GM19395 (cell line): ENCODE results near the gene RRP15.

Source experiments
- ATAC-seq: cut with Tn5 transposase; IDR thresholded peaks from one replicate; pipeline ENCODE4 v1.9.1; 2021; ENCODE audit warnings: mild to moderate bottlenecking, moderate library complexity; ENCODE audit not compliant: unreplicated experiment

Gene RRP15

DNA sequence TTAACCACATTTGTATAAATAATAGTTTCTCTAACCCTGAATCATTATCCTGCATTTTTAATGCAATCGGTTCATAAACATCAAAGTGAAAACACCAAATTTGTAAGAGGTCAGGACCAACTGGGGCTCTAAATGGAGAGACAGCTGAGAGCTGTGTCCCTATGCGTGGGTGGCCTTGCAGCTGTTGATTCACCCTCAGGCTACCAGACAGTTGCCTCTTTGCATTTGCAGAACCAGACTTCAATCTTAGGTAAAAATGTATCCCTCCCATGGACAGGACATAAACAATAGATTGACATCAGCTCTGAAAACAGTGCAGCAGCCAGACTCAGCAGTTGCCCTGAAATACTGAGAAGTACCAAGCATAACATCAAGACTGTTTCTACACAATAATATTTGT, 51.2 kb downstream of the RRP15 start:
- ATAC-seq: no peak

DNA sequence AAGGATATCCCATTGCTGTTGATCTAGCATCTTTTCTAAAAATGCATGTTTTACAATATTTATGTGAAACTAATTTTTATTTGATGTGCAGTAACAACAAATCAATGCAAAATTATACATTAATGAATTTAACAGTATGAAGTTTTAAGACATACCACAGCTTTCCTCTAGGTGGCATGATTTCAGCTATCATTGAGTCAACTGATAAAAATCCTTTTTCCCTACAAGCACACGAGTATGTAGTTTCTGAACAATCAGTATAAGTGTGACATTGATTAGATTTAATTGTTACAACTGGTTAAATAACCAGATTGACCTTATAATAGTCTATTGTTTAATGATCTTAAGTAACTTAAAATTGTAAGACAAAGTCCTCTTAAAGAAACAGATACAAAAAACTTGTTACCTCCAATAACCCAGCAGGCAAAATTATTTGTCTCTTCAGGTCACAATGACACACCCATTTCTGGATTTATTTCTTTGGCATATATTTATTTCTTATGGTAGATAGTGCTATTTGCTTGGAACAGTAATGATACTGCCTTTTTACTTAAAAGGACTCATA, 54.3 kb downstream of the RRP15 start:
- peak; percentile 69 for ATAC-seq

DNA sequence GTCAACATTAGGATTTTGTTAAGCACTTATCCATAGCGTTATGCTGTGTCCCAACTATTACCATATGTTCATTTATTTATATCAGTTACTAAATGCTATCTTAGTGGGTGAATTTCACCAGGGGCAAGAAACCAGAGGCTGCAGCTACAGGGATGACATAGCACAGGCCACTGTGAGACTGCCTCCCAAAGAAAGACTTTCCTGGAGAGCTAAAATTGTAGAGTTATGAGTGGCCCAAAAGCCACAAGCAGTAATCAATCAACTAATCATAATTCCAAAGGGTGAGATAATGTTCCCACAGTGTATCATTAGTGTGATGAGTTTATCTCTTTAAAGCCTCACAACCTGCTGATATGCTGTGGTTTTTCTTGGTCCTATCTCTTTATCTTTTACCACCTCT, 56.2 kb downstream of the RRP15 start:
- no peak for ATAC-seq

DNA sequence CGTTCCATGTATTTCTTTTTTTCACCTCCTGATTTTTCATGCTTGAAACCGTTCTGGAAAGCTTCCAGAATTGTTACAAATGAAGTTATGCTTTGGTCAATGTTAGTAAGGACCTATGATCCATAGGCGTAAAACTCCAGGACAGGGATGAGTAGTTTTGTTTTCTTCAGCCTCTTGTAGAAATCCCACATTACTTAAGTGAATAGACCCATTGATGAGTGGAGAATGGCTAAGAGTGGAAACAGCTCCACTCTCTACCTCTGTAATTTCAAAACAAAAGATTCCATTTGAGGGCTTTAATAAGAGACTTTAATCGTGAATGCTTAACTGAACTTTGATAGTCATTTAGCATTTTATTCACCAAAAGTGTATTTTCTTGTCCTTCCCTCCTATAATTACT, 57.0 kb downstream of the RRP15 start:
- no peak for ATAC-seq

DNA sequence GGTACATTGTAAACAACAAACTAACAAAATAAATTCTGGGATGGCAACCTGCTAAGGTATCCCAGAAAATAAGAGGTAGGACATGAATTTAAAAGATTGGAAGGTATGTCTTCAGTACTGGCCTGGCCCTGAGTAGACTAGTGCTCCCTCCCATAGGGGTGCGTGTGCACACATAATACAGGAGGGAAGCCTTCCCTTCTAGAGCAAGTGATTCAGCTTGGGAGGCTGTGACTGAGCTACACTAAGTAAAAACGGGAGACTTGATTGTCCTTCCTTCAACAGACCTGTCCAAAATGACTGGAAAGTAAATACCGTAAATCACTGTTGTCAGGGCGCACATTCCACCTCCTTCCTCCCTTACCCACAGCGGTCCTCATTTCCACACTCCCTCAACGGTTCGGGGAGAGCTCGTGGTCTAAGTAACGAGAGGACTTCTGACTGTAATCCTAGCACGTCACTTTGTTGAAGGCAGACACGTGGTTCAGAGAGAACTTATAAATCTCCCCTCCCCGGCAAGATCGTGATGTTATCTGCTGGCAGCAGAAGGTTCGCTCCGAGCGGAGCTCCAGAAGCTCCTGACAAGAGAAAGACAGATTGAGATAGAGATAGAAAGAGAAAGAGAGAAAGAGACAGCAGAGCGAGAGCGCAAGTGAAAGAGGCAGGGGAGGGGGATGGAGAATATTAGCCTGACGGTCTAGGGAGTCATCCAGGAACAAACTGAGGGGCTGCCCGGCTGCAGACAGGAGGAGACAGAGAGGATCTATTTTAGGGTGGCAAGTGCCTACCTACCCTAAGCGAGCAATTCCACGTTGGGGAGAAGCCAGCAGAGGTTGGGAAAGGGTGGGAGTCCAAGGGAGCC, 60.0 kb downstream of the RRP15 start, which contains the start of gene TGFB2:
Gene TGFB2 (plus strand): TSS at position 523 of the 859 bp plus-strand sequence. CDS start 1,366 bp downstream, outside the sequence.
- ATAC-seq: peak; percentile 54

DNA sequence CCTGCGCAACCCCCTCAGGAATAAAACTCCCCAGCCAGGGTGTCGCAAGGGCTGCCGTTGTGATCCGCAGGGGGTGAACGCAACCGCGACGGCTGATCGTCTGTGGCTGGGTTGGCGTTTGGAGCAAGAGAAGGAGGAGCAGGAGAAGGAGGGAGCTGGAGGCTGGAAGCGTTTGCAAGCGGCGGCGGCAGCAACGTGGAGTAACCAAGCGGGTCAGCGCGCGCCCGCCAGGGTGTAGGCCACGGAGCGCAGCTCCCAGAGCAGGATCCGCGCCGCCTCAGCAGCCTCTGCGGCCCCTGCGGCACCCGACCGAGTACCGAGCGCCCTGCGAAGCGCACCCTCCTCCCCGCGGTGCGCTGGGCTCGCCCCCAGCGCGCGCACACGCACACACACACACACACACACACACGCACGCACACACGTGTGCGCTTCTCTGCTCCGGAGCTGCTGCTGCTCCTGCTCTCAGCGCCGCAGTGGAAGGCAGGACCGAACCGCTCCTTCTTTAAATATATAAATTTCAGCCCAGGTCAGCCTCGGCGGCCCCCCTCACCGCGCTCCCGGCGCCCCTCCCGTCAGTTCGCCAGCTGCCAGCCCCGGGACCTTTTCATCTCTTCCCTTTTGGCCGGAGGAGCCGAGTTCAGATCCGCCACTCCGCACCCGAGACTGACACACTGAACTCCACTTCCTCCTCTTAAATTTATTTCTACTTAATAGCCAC, 60.7 kb downstream of the RRP15 start:
- ATAC-seq: peak; percentile 56

DNA sequence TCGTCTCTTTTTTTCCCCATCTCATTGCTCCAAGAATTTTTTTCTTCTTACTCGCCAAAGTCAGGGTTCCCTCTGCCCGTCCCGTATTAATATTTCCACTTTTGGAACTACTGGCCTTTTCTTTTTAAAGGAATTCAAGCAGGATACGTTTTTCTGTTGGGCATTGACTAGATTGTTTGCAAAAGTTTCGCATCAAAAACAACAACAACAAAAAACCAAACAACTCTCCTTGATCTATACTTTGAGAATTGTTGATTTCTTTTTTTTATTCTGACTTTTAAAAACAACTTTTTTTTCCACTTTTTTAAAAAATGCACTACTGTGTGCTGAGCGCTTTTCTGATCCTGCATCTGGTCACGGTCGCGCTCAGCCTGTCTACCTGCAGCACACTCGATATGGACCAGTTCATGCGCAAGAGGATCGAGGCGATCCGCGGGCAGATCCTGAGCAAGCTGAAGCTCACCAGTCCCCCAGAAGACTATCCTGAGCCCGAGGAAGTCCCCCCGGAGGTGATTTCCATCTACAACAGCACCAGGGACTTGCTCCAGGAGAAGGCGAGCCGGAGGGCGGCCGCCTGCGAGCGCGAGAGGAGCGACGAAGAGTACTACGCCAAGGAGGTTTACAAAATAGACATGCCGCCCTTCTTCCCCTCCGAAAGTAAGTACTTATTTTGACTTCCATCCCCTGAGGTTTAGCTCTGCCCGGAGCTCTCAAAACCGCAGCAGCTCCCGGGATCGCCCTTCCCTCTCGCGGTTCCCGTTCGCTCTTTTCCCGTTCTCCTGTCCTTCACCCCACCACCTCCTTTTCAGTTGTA, 61.5 kb downstream of the RRP15 start:
- ATAC-seq: no peak

DNA sequence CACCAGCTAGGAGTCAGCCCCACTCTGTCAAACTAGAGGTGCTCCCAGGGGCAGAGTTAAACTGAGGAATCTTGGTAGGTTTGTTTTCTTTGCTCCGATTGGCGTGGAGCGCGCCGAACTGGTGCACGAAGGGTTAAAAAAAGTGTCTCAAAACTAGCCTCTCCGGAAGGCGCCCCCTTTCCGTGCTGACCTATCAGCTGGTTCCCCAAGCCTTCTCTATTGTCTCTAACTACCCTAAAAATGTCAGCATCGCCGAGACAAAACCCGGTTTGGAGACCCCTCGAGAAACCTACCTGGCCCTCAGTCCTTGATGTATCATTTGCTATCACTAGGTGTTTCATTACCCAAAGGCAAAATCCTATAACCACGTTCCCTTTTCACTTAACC, 62.2 kb downstream of the RRP15 start:
- ATAC-seq: no peak

DNA sequence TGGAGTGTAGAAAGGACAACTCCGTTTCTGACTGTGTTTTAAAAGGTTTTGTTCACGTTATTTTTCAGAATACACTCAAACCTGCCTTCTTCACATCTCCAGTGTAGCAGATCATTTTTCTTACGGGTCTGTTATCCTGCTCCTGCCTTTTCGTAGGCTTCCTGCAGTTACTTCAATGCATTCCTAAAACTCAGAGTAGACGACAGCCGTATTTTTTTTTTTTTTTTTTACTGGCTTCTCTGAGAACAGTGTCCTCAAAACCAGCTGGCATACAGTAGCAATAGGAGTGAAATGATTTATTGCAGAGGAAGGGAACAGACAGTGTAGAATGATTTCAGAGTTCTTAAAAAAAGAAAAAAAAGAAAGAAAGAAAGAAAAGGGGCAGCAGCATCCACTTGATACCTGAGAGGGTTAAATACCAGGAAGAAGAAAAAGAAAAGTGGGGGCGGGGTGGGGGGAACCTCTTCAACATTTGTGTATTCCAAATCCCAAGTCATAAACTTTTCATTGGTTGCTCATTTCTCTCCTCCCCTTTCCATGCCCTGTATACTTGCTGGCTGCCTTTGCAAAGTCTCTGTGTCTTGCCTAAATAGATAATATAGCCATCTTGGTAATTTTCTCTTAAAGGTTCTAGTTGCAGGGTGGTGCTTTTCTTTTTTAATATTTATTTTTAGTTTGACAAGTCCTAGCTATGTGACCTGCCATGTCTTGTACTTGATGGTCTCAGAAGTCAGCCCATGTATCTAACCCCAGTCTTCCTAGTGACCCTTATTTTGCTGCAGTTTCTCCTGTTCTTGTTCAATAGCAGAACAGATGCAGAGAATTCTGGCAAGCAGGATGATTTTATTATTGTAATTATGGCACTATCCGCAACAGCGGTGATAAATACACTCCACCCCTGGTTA, 62.9 kb downstream of the RRP15 start:
- ATAC-seq: no peak

DNA sequence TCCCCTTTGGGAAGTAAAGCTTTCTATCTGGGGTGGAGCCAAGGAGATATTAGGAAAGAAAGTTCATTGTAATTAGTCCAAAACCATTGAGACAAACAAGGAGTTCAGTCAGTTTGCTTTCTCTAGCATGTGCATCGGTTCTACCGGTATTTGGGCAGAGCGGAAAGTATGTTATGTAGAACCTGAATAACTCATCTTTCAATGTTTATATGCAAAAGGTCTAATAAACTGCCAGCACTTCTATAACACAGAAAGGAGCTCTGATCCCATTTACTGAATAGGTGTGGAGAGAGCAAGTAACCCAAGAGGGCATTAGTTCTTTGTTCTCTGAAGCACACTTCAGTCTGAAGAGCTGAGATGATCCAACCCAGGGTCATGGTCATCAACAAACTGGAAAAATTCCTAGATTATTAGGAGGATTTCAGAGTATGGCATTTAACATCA, 63.6 kb downstream of the RRP15 start:
- ATAC-seq: no peak

DNA sequence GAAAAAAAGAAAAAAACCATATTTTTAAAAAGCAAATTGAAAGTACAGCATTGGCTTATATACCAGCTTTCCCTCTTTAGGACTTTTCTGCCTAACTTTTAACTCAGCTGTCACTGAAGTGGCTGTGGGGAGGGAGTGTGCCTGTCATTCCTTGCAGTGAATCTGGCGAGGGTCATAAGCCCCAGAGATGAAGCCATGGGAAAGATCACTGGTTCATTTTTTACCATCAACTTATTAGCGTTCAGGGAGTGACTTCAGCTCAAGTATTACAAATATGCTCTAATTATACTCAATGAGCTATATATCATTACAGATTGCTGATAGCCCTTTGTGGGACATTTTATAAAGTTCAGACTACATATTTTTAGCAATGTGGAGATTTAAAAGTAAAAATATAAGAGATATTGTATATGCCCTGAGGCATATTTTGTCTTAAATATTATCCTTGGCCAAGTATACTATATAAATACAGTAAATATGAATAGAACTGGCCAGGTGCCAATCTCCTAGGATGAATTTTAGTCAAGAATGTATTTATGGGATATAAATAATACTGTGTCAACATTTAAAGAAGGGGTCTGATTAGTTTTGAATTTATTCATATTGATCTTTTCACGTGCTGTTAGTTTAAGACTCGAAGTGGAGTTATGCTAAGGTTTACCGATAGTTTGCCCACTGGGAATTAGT, 64.4 kb downstream of the RRP15 start:
- no peak for ATAC-seq

DNA sequence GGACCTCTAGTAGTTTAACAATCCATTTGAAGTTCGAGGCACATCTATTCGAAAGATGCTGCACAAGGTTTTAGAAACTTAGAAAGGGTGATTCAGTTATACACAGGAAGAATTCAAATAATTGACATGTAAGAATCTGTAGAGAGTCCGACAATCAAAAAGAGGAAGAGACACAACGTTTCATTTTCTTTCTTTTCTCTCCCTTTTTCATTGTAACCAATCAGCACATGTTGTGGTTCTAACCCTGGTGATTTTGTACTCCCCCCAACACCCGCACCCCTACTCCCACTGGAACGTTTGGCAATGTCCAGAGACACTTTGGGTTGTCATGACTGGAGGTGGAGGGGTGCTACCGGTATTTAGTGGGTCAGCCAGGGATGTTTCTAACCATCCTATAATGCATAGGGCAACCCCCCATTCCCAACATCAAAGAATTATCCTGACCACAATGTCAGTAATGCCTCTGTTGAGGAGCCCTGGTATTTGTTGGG, 65.0 kb downstream of the RRP15 start:
- no peak for ATAC-seq

DNA sequence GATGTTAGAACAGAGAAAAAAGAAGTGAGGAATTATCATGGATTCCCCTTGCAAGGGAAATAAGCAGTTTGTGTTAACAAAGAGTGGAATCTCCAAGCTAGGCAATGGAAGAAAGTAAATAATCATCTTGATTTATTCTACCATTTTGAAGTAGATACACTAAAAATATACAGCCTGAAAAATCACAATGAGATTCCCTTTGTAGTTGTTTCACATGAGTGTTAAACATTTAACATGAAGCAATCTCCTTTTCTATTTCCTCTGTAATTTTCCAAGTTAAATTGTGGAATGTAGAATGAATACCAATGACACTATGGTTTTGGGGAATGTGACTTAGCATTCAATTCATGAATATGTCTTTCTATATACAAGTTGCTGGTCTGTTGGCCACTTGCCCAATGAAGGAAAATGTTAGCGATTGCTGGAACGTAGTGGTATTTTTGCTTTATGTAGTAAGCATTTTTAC, 65.7 kb downstream of the RRP15 start:
- no peak for ATAC-seq

DNA sequence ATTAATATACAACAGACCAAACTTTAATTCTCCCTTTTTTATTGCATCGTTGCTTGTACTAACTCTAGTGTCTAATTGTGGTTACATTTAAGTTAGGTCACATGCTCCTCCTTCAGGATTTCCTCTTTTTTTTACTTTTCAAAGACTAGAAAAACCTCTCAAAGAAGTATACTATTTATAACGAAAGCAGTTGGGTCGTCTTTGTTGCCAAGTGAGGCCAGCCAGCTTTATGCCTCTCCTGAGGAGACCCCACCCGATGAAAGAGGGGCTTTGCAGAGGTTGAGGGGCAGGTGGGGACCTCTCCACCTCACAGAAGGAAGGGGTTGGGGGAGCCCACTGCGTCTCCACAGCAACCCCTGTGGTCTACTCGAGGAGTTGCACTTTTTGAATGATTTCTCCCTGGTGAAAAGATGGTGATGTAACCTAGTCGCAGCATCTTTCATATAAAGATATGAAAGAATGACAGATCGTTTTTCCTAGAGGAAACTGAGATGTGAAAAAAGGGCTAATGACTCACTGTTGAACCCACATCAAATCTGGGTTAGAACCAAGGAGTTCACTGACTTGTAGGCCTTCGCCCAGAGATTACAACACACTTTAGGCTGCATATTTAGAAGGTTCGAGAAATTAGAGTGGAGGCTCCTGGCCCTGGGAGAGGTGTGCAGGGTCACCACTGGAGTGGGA, 66.4 kb downstream of the RRP15 start:
- ATAC-seq: peak; percentile 73

DNA sequence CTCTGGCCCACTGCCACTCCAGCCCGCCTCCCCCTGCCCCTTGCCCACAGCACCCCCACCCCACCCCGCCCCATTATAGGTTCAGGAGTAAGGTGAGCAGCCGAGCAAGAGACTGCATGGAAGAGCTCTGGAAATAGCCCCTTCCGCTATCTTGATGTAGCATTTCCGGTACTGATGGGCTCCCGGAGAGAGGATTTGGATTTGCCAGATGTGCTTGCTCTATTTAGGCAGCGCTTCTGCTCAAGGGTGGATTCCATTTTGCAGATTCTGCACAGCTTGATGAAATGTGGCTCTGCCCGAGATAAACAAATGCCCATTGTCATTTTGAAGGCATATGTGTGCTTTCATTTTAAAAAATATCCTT, 67.0 kb downstream of the RRP15 start:
- no peak for ATAC-seq

DNA sequence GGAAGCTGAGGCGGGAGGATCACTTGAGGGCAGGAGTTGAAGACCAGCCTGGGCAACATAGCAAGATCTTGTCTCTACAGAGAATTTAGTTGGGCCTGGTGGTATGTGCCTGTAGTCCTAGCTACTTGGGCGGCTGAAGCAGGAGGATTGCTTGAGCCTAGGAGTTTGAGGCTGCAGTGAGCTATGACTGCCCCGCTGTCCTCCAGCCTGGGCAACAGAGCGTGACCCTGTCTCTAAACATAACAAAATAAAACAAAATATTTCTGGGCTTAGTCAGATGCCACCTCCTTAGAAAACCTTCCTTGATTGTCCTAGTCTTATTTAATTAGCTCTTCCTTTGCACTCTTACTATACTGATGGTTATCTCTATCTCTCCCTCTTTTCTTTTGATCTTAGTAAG, 68.6 kb downstream of the RRP15 start:
- ATAC-seq: no peak

DNA sequence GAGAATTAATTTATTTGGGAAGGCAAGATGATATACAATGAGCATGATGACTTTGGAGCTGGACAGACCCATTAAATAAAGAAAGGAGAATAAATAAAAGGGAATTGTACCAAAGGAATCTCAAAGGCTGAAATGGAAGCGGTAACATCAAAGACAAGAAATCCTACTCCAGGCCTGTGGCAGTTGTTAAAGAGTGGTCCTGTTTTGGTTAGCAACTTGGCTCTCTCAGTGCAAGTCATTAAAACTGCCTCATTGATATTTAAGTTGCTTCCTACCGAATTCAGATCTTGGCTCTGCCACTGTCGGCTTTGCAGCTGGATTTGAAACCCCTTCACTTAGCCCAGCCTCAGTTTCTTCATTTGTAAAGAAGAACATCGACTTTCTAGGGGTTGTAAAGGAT, 70.2 kb downstream of the RRP15 start:
- no peak for ATAC-seq

DNA sequence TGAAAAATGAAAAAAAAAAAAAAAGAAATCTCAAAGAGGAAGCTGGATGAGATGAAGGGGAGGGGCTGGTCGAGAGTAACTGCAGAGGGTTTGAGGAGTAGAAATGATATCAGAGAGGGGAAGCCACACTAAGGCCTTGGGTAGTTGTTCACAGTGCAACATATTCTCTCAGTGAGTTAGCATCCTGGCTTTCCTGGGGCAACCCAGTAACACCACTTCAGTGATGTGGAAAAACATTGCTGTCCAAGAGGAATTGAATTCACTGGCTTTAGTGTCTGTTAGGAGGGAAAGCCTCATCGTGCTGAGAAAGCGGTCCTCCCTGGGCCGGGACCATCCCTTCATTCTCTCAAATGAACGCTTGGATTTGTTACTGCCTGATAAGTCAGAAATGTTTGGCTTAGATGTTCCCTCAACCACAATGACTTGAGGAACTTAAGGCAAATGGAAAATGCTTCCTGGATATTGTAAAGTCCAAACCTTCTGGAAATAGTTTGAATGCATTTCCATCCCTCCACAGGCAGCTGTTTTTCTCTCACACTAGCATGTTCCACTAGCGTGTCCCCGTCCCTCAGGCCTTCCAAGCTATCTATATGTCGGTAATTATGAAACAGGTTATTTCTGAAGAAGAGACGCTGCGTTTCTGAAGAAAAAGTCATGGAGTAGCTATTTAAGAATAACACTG, 72.3 kb downstream of the RRP15 start:
- ATAC-seq: no peak
